Keratinocyte (primary cell): ENCODE data around the gene ANKFN1. TPM values are rescaled to one million over a fixed set of nuclear protein-coding genes. Genes with fewer than 3 reads are reported as not detected.

ENCODE experiments used
- DNase-seq: peaks from one replicate; pipeline ENCODE4 v3.0.0-alpha.2; 2011; ENCODE audit warnings: low read depth, missing footprints, low spot score
- FAIRE-seq: peaks from 2 replicates; lab custom pipeline; 2011; peaks lifted over from hg19 to GRCh38; lab: Jason Lieb, UNC
- H2AFZ ChIP-seq: 2 replicates; pipeline ENCODE4 v1.6.0; 2012; ENCODE audit warnings: low read length, control low read depth, inconsistent platforms; ENCODE audit not compliant: control insufficient read depth
- H3K27ac ChIP-seq: 2 replicates; pipeline ENCODE4 v1.5.1; 2011; ENCODE audit warnings: low read length; ENCODE audit not compliant: control insufficient read depth, insufficient read depth
- H3K27me3 ChIP-seq: 3 replicates; pipeline ENCODE4 v1.6.0; 2011; ENCODE audit warnings: low read length; ENCODE audit not compliant: control insufficient read depth, insufficient read depth; ENCODE audit errors: extremely low read depth
- H3K36me3 ChIP-seq, 2 experiments: 2 replicates in 1 of 2; 3 replicates in 1 of 2; pipeline ENCODE4 v1.5.1; 2011; ENCODE audit warnings: low read length in 2 of 2, mild to moderate bottlenecking in 1 of 2; ENCODE audit not compliant: control insufficient read depth in 2 of 2, insufficient read depth in 2 of 2; ENCODE audit errors: extremely low read depth in 1 of 2
- H3K4me1 ChIP-seq: 3 replicates; pipeline ENCODE4 v1.5.1; 2011; ENCODE audit warnings: low read length; ENCODE audit not compliant: control insufficient read depth, insufficient read depth; ENCODE audit errors: extremely low read depth
- H3K4me2 ChIP-seq: 3 replicates; pipeline ENCODE4 v1.6.0; 2011; ENCODE audit warnings: low read depth, low read length; ENCODE audit not compliant: control insufficient read depth, insufficient read depth; ENCODE audit errors: extremely low read depth
- H3K4me3 ChIP-seq, 3 experiments: fragments of 200-600 bp in 1 of 3; sonication (generic) in 1 of 3; 2 replicates in 2 of 3; 3 replicates in 1 of 3; pipeline ENCODE4 v1.5.1; 2011 to 2016; ENCODE audit warnings: low read length in 3 of 3, mild to moderate bottlenecking in 3 of 3, control low read depth in 2 of 3, inconsistent platforms in 1 of 3, low read depth in 1 of 3, mixed read lengths in 1 of 3, mixed run types in 1 of 3, moderate library complexity in 1 of 3; ENCODE audit not compliant: control insufficient read depth in 2 of 3, insufficient read depth in 2 of 3; ENCODE audit errors: extremely low read depth in 1 of 3
- H3K79me2 ChIP-seq: 2 replicates; pipeline ENCODE4 v1.6.0; 2012; ENCODE audit warnings: low read length; ENCODE audit not compliant: control insufficient read depth, insufficient read depth
- H3K9ac ChIP-seq: 3 replicates; pipeline ENCODE4 v1.6.0; 2011; ENCODE audit warnings: low read length; ENCODE audit not compliant: control insufficient read depth, insufficient read depth; ENCODE audit errors: extremely low read depth
- H3K9me1 ChIP-seq: 3 replicates; pipeline ENCODE4 v1.6.0; 2011; ENCODE audit warnings: low read length; ENCODE audit not compliant: control insufficient read depth, insufficient read depth; ENCODE audit errors: extremely low read depth
- H3K9me3 ChIP-seq: 2 replicates; pipeline ENCODE4 v1.5.1; 2012; ENCODE audit warnings: low read depth, low read length; ENCODE audit not compliant: control insufficient read depth
- H4K20me1 ChIP-seq: 3 replicates; pipeline ENCODE4 v1.6.0; 2011; ENCODE audit warnings: low read length; ENCODE audit not compliant: control insufficient read depth, insufficient read depth; ENCODE audit errors: extremely low read depth
- EZH2 ChIP-seq: IDR thresholded peaks from one replicate; pipeline ENCODE4 v1.6.1; 2012; ENCODE audit warnings: inconsistent platforms, mild to moderate bottlenecking, low read length, moderate library complexity
- dilution Hi-C: fragments of 300-500 bp; cut with MboI; formaldehyde crosslinking; loops from one replicate; pipeline ENCODE4 v1.7.0; 2020; ENCODE audit warnings: low sequenced_read_pairs; ENCODE audit not compliant: extremely low pct_ligation_motif_present
- polyA plus RNA-seq, 5 experiments: library from polyadenylated mRNA; depleted of rRNA in 3 of 5; stranded (reverse) in 3 of 5; stranded (forward) in 1 of 5; unstranded in 1 of 5; fragments of >200 nt; gene quantifications; 1 replicate in 1 of 5; 2 replicates in 3 of 5; 3 replicates in 1 of 5; pipeline versions ENCODE4 v1.2.1 to v1.2.3, GENCODE V29; 2011 to 2012; ENCODE audit warnings: missing spikeins in 2 of 5, low read depth in 1 of 5, low replicate concordance in 1 of 5
- TF ChIP-seq, protein P1 (sequence below), 3 experiments: IDR thresholded peaks in 1 of 3; conservative IDR thresholded peaks in 1 of 3; optimal IDR thresholded peaks in 1 of 3; 2 replicates in 2 of 3; 3 replicates in 1 of 3; pipeline versions ENCODE3 to v1.5.1; 2011; ENCODE audit warnings: low read length in 3 of 3, mild to moderate bottlenecking in 3 of 3, moderate library complexity in 2 of 3, control low read depth in 1 of 3, inconsistent platforms in 1 of 3; ENCODE audit not compliant: insufficient read depth in 2 of 3; ENCODE audit errors: extremely low read depth in 1 of 3

Gene ANKFN1
- polyA plus RNA-seq, 1 donor (not counting 4 experiments of a cell fraction or from before 2014, with no cell fraction given) = 0.12 TPM

- no peaks in the 10 kb centered on the region for H3K9me3 ChIP-seq
- H3K9me1 ChIP-seq = no peaks in the 10 kb centered on the region
- no peak overlapping the region for H3K4me3 ChIP-seq
- TF ChIP-seq, protein P1, sequence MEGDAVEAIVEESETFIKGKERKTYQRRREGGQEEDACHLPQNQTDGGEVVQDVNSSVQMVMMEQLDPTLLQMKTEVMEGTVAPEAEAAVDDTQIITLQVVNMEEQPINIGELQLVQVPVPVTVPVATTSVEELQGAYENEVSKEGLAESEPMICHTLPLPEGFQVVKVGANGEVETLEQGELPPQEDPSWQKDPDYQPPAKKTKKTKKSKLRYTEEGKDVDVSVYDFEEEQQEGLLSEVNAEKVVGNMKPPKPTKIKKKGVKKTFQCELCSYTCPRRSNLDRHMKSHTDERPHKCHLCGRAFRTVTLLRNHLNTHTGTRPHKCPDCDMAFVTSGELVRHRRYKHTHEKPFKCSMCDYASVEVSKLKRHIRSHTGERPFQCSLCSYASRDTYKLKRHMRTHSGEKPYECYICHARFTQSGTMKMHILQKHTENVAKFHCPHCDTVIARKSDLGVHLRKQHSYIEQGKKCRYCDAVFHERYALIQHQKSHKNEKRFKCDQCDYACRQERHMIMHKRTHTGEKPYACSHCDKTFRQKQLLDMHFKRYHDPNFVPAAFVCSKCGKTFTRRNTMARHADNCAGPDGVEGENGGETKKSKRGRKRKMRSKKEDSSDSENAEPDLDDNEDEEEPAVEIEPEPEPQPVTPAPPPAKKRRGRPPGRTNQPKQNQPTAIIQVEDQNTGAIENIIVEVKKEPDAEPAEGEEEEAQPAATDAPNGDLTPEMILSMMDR (optimal IDR thresholded peaks at IDR 0.05 in 1 of 3, IDR thresholded peaks at IDR 0.05 in 1 of 3, conservative IDR thresholded peaks at IDR 0.05 in 1 of 3; ENCODE audit: extremely low read depth in 1 of 3, insufficient read depth in 2 of 3, low read length in 3 of 3) = no peak
- no peak for TF ChIP-seq EZH2
- no peak overlapping the region for H3K27ac ChIP-seq
- H3K27me3 ChIP-seq = no peaks in the 10 kb centered on the region
- no peak overlapping the region for H3K4me2 ChIP-seq
- dilution Hi-C loops = no loop called here
- no peaks in the 10 kb centered on the region for H4K20me1 ChIP-seq
- no peaks in the 10 kb centered on the region for H3K79me2 ChIP-seq
- no peaks in the 10 kb centered on the region for H3K36me3 ChIP-seq
- FAIRE-seq (no peak), DNase-seq (no peak)
- H3K4me1 ChIP-seq = no peaks in the 10 kb centered on the region
- no peak overlapping the region for H3K9ac ChIP-seq
- no peak overlapping the region for H2AFZ ChIP-seq
These were observed 272.2 kb downstream of the ANKFN1 start for GRCh38 chr17:56425483-56425882.

GRCh38 chr17:56426901-56427300 lies 273.6 kb downstream of the ANKFN1 start:
- no peak for DNase-seq
- TF ChIP-seq, protein P1 (optimal IDR thresholded peaks at IDR 0.05 in 1 of 3, IDR thresholded peaks at IDR 0.05 in 1 of 3, conservative IDR thresholded peaks at IDR 0.05 in 1 of 3; ENCODE audit: extremely low read depth in 1 of 3, insufficient read depth in 2 of 3, low read length in 3 of 3) = no peak
- H3K9ac ChIP-seq = no peak overlapping the region
- H3K79me2 ChIP-seq = no peaks in the 10 kb centered on the region
- no peak overlapping the region for H2AFZ ChIP-seq
- no peaks in the 10 kb centered on the region for H3K27me3 ChIP-seq
- no peak for FAIRE-seq
- H3K9me1 ChIP-seq = no peaks in the 10 kb centered on the region
- H3K36me3 ChIP-seq = no peaks in the 10 kb centered on the region
- no peak overlapping the region for H3K27ac ChIP-seq
- no peaks in the 10 kb centered on the region for H4K20me1 ChIP-seq
- dilution Hi-C loops = no loop called here
- H3K4me1 ChIP-seq = no peaks in the 10 kb centered on the region
- H3K4me2 ChIP-seq = no peak overlapping the region
- no peaks in the 10 kb centered on the region for H3K9me3 ChIP-seq
- no peak overlapping the region for H3K4me3 ChIP-seq
